ENCODE data around the gene COBLL1.

The COBLL1 gene

DNA sequence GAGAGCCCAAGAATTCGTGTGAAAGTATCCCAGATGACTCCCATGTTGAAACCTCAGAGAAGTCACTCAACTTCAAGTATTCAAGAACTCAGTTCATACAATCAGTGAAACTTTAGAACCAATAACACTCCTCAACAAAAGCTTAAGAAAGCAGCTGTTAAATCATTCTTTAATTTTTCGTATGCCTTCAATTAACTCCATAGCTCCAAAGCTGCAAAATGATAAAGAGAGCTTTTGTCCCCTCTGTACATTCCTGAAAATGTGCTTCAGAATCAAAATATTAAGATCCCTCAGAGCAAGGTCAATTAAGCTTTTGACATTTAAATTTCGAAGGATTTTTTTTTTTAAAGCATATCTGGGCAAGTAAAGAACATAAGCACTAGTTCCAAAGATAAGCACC, 4.7 kb downstream of the COBLL1 start:
- DNase-seq (ENCODE audit: low read depth) = no peak
- no peak overlapping the region for H3K4me3 ChIP-seq (ENCODE audit: low read depth, low read length)
- TF ChIP-seq, protein P1, sequence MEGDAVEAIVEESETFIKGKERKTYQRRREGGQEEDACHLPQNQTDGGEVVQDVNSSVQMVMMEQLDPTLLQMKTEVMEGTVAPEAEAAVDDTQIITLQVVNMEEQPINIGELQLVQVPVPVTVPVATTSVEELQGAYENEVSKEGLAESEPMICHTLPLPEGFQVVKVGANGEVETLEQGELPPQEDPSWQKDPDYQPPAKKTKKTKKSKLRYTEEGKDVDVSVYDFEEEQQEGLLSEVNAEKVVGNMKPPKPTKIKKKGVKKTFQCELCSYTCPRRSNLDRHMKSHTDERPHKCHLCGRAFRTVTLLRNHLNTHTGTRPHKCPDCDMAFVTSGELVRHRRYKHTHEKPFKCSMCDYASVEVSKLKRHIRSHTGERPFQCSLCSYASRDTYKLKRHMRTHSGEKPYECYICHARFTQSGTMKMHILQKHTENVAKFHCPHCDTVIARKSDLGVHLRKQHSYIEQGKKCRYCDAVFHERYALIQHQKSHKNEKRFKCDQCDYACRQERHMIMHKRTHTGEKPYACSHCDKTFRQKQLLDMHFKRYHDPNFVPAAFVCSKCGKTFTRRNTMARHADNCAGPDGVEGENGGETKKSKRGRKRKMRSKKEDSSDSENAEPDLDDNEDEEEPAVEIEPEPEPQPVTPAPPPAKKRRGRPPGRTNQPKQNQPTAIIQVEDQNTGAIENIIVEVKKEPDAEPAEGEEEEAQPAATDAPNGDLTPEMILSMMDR (IDR thresholded peaks at IDR 0.05; ENCODE audit: insufficient read depth, low read depth, low read length, missing control alignments) = no peak

DNA sequence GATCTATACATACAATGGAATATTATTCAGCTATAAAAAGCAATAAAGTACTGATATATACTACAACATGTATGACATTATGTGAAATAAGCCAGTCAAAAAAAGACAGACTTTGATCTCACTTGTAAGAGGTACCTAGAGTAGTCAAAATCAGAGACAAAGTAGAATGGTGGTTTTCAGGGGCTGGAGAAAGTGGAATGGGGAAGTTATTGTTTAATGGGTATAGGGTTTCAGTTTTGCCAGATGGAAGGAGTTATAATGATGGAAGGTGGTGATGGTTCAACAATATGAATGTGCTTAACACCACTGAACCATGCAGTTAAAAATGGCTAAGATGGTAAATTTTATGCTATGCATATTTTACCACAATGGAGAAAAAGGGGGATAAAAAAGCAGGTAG, 6.3 kb downstream of the COBLL1 start:
- no peak for DNase-seq (ENCODE audit: low read depth)
- no peak overlapping the region for H3K4me3 ChIP-seq (ENCODE audit: low read depth, low read length)
- TF ChIP-seq, protein P1 (IDR thresholded peaks at IDR 0.05; ENCODE audit: insufficient read depth, low read depth, low read length, missing control alignments) = no peak

DNA sequence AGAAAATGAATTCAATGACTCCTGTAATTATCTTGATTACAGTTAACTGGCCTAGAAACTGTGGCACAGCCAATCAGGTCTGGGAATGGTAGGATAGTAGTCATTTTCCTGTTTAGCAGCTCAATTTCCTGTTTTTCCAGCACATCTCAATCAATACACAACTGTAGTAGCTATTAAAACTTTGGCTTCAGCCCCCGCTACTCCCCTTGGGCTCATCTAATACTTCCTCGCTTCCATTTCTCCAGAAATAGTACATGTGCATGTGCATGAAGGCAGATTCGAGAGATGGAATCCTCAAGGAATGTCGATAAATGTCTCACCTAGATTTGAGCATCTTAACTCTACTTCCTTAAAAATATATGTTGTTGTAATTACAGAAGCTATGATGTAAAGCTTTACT, 9.7 kb downstream of the COBLL1 start:
- DNase-seq (ENCODE audit: low read depth) = no peak
- TF ChIP-seq, protein P1 (IDR thresholded peaks at IDR 0.05; ENCODE audit: insufficient read depth, low read depth, low read length, missing control alignments) = no peak

DNA sequence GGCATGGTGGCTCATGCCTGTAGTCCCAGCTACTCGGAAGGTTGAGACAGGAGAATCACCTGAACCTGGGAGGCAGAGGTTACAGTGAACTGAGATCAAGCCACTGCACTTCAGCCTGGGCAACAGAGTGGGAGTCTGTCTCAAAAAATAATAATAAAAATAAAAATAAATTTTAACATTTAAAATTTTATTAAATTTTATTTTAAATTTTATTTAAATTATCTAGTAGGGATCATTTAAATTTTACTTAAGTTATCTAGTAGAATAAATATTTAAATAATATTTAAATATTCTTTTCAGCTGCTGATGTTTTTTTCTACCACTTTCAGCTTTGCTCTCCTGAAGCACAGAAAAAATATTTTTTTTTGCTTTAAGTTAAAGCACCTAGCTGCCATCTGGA, 10.4 kb downstream of the COBLL1 start:
- no peak overlapping the region for H3K4me3 ChIP-seq (ENCODE audit: low read depth, low read length)
- DNase-seq (ENCODE audit: low read depth) = no peak
- TF ChIP-seq, protein P1 (IDR thresholded peaks at IDR 0.05; ENCODE audit: insufficient read depth, low read depth, low read length, missing control alignments) = no peak

More for the DNA sequence above, 9.7 kb downstream of the COBLL1 start:
- no peak overlapping the region for H3K4me3 ChIP-seq (ENCODE audit: low read depth, low read length)

DNA sequence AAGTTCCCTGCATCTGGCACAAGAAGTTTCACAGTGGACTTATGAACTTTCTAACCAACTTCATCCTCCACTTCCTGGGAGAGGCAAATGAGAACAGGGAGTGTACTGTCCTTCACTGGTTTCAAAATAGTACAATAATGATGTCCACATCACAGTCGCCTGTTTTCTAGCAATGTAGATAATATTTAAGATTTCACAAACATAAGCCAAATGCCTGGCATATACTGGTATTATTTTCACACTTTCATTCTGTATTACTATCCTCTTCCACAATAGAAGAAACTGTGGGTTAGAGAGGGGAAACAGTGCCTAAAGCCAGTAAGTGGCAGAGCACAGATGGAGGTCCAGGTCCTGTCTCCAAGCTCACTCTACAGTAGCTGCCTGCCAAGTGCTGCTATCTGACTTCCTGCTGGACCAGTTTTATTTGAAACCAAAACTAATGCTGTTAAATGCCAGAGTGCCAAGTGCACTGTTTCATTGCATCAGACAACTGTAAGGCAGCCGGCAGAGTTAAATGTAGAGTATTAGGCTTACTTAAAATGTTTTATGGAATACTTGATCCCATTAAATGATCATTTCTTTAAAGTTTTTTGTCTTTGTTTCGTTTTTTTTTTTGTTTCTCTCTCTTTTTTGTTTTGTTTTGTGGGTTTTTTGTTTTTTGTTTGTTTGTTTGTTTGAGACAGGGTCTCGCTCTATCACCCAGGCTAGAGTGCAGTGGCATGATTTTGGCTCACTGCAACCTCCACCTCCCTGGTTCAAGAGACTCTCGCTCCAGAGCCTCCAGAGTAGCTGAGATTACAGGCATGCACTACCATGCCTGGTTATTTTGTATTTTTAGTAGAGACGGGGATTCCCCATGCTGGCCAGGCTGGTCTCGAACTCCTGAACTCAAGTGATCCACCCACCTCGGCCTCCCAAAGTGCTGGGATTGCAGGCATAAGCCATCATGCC, 15.1 kb downstream of the COBLL1 start:
- no peak for DNase-seq (ENCODE audit: low read depth)
- no peak overlapping the region for H3K4me3 ChIP-seq (ENCODE audit: low read depth, low read length)
- TF ChIP-seq, protein P1 (IDR thresholded peaks at IDR 0.05; ENCODE audit: insufficient read depth, low read depth, low read length, missing control alignments) = no peak

DNA sequence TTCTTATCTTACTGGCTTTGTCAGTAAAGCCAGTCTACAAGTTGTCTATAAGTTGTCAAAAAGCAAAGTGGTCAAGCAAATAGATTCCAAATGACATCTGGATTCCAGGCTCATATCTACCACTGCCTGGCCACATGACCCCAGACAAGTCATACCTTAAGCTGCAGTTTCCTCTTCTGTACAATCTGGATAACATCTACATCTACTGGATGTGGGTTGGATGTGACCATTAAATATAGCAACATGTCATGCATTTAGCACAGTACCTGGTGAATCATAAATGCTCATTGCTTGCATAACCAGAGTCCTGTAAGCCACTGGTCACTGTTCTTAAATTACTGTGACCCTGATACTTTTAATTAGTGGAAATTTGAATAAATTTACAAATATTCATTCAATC, 16.8 kb downstream of the COBLL1 start:
- no peak overlapping the region for H3K4me3 ChIP-seq (ENCODE audit: low read depth, low read length)
- TF ChIP-seq, protein P1 (IDR thresholded peaks at IDR 0.05; ENCODE audit: insufficient read depth, low read depth, low read length, missing control alignments) = no peak
- DNase-seq (ENCODE audit: low read depth) = no peak

Measured in GM12865 (cell line).